HPDE6-E6E7 (cell line): Measurements from ENCODE around the gene GGACT.
"Not testable (repeated sequence)": the region's sequence is repeated elsewhere in the genome, so short reads cannot be mapped to it uniquely, and the experiment has no call there.

Experiments
- DNase-seq: peaks from one replicate; pipeline ENCODE4 v3.0.0; 2011; ENCODE audit warnings: missing footprints; ENCODE audit errors: extremely low spot score

GGACT gene

GRCh38 chr13:100529666-100530377 lies 58.8 kb downstream of the GGACT start:
- no peak for DNase-seq

DNA sequence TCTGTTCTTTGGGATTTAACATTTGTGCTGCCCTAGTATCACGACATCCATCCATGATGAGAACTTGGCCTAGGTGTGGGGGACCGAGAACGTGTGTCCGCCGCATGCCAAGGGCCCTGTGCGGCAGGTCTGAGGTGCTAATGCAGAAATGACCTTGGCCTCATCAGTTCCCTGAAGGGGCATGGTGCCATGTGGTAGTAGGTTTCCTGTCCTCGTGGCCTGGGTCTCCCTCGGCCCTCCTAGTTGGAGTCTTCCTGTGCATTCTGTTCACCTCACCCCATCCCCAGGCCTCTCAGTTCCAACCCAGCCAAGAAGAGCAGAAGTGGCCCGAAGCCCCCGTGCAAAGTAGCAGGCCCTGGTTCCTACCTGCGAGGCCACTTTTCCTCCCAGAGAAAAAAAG lies 59.8 kb downstream of the GGACT start:
- no peak for DNase-seq

- DNase-seq, result no peak
Observed at GRCh38 chr13:100528353-100528752, 60.2 kb downstream of the GGACT start.

DNA sequence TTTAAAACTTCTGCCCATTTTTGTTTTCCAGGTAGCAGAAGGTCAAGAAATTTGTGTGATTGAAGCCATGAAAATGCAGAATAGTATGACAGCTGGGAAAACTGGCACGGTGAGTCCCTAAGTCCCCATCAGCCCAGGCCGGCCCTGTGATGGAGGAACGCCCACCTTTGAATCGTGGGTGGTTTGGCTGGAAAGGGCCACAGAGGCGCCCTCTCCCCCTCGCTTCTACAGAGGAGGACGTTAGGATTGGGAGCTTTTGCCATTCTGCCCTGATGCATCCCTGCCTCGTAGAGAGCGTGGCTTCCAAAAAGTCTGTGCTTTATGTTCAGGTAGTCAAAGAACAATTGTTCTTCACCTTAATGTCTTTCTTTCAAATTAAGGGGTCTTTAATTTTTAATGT lies 60.9 kb downstream of the GGACT start:
- DNase-seq, result no peak

DNA sequence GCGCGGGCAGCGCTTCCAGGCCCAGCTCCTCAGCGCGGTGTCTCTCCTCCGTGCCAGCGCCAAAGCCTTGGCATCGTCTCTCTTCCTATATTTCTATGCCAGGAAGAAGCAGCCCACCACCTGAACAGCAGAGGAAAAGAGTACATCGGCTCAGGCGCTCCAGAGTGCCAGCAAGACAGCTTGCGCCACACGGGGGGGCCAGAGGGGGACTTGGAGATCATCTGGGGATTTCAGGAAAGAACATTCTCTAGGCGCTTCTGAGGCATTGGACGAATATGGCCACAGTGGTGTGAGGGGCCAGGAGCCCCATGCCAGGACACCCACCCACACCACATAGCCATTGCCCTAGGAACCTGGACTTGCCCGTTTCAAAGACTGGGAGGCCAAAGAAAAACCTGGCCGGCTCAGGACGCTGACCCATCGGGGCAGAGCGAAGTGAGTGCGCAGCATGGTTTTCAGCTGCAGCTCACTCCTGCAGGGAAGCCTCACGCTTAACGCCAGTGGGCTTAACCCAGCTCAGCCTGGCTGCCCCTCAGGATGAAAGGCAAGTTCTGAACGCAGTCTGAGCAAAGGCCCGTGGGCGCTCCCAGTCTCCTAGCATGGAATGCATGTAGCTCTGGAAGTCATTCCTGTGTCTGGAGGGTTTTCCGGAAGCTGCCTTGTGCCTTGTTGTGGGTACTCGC lies 62.1 kb downstream of the GGACT start:
- DNase-seq, result no peak

DNA sequence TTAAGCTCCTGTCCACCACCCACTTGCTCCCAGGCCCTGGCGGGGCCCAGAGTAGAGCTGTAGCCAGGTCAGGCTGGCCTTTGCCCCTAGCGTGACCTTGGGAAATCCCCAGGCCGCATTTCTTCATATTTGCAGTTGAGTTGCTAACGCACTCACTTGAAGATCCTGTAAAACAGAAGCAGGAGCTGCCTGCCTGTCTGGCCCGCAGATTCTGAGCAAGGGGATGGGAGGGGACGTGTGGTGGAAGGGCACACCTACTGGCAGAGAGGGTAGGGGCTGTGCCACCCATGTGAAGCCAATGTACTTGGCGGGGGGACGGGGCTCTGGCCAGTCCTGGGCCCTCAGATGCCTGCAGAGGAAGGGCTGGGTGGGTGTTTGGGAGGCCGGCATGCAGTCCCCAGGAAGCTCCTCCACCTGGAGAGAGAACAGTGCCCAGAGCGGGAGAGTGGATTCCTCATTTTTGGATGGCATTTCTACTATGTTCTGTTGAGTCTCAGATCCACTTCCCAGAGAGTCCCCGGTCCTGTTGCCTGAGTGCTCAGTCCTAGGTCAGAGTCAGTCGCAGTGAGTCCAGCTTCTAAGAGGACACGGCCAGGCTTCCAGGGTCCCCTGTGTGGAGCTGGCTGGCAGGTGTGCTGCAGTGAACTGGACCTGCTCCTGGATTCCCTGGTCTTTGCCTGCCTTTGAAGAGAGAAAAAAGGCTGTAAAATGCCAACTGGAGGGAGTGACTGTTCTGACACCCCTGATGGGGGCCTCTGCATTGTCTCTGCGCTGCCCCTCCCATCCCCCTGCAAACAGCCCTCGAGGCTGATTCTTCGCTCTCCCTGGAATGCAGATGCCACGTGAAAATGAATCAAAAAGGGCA lies 62.9 kb downstream of the GGACT start:
- DNase-seq, result no peak

DNA sequence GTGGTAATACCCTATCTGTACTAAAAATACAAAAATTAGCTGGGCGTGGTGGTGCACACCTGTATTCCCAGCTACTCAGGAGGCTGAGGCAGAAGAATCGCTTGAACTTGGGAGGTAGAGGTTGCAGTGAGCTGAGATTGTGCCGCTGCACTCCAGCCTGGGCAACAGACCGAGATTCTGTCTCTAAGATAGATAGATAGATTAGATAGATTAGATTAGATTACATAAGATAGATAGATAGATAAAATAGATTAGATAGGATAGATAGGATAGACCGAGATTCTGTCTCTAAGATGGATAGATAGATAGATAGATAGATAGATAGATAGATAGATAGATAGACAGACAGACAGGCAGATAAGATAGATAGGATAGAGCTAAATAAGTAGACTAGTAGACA lies 63.9 kb downstream of the GGACT start:
- DNase-seq, result not testable (repeated sequence)

DNA sequence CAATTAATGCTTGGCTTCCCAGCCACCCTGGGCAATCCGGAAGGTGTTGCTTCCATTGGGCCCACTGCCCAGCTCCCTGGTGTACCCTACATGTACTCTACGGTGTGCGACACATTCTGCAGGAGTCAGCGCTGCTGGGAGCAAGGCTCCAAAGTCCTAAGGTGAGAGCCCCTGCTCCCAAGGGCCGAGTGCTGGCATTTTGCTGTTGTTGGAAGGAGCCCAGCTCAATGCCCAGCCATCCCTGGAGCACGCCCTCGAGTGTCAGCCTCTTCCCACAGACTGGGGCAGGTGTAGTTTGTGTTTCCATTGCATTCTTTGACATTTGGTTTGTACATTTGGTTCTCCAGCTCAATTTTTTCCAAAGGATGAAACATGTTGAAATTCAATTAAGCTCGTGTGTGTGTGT lies 64.6 kb downstream of the GGACT start:
- no peak for DNase-seq

- DNase-seq, result no peak
Observed at GRCh38 chr13:100523411-100523810, 65.2 kb downstream of the GGACT start.

DNA sequence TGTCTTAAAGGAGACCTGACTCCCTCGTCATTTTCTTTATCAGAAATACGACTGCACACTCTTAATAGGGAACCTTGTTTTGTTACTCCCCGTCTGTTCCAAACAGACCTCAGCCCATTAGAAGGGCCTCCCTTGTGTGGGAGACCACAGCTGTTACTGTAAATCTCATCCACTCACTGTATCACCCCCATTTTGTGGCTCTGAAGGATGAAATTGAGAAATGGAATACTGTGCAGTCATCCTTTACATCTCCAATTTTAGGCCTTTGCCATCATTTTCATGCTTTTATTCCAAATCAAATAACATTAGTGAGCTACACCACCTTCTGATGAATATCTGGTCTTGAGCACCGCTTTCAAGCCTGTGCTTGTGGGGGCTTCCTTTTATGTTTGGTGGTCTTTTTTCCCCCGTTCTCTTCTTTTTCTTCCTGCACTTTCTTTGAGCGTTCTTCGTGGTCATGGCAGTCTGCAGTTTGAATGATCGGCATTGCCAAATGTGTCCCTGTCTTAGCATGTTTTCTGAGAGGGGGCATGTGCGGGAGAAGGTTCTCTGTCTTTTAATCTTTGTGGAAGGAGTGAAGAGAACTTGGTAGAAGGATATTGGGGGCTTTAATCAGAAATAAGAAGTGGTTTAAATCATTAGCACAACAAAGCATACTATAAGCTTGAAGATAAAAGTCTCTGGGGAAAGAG lies 65.8 kb downstream of the GGACT start:
- DNase-seq, result no peak

DNA sequence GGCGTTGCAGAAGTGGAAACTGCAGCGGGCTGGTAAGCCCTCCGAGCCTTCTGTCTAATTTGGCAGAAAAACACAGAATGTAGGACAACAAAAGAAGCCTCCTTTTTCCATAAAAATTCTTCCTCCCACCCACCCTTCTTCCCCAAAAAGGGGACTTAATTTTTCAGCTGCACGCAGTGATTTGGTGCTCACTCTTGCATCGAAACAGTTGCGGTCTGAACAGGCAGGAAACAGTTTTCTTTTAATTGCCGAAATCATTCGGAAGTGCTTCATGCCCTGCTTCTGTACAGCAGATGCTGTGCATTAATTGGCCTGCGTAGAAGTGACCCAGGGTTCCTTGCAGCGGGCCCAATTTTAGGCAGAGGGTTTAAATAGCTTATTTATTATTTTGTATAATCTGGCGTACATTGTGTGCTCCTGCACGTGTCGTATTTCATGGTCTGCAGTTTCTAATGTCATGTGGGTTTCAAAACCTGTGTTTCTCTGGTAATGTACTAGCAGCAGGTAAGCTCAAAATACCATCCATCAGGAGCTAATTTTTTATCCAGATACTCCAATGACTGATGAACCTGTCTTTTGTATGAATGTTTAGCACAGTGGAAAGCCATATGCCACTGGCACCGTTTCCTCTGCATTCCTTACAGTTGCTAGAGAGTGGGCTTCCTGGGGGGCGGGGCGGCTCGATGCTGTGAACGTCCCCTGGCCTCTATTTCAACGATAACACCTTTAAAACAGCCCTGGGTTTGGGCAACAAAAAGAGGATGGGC lies 66.6 kb downstream of the GGACT start:
- DNase-seq, result no peak

DNA sequence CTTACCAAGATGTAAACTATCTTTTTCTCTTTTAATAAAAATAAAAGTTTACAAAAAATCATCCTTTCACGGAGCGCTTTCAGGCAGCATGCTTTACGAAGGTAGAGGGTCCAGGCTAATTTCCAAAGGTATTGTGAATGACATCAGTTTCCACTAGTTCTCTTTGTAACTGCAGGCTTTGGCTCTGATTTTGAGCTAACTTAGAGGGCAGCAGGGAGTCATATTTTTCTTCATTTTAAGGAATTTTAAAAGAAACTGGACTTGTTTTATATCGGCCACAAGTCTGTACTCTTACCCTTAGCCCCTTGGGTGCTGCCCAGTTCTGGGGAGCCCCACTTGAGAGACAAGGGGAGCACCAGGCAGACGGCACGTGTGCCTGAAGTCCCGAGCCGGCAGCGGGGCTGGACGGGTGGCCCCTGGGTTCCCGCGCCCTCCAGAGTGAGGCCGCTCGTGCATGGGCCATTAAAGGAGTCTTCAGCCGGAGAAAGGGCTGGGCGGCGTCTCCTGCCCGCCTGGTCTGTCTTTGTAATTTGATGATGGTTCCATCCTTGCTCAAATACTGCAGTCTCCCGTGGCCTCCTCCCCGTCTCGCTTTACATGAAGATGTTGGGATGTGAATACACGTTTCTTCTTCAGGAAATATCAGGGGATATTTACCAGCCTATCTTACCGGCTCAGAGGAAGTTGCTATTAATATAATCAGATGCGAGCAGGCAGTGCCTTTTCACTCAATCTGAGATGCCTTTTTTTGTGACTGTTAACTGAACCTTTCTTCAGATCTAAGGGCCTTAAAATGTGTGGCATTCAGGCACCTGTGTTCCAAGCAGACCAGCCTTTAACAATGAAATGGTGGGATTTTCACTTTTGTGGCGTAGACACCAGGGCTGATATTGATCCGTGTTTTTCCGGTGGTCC lies 67.4 kb downstream of the GGACT start:
- DNase-seq, result no peak

DNA sequence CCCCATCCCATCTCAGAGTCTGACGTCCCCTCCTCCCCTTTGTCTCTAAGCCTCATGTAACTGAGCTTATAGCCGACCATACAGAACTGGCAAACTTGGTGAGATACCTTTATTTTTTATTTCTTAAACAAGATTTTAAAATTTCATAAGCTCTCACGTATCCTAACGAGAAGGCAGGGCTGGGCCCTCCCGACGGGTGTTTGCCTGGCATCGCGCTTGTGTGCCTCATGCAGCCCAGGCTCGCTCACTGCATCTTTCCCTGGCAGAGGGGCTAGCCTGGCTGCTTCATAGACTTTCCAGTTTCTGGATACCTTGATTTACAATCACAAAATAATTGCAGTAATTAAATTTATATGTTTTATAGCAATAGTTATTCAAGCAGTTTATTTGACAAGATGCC lies 69.0 kb downstream of the GGACT start:
- no peak for DNase-seq

GRCh38 chr13:100518394-100519062 lies 70.1 kb downstream of the GGACT start:
- no peak for DNase-seq

GRCh38 chr13:100517728-100518127 lies 70.9 kb downstream of the GGACT start:
- no peak for DNase-seq

DNA sequence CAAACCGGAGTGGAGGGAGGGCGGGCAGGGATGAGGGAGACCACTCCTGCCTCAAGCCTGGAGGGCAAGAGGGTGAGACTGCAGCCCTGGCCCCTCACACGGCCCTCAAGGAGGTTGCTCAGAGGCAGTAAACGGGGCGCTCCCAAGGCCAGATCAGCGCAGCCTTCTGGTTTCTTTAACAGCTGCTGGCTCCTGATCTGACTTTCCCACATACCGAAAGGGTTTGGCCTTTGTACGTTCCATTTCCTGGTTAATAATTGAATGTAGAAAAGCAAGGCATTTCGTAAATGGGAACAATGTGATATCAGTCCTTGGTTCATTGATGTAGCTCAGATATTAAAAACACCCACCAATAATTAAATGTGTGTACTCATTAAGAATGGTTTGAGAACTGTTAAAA lies 71.5 kb downstream of the GGACT start:
- DNase-seq, result no peak

GRCh38 chr13:100515410-100515800 lies 73.2 kb downstream of the GGACT start:
- no peak for DNase-seq

- DNase-seq, result peak; percentile 89
Observed at GRCh38 chr13:100514788-100515409, 73.7 kb downstream of the GGACT start.

- DNase-seq, result no peak
Observed at GRCh38 chr13:100513987-100514670, 74.5 kb downstream of the GGACT start.
